Astrocyte of the hippocampus (primary cell): ENCODE results near the gene ABCE1.
A peak's percentile ranks its signal among the peaks of the same experiment; 100 is the strongest.

Source experiments
- DNase-seq: peaks from one replicate; pipeline ENCODE4 v3.0.0; 2011; ENCODE audit warnings: low read depth, low spot score

ABCE1 gene

DNA sequence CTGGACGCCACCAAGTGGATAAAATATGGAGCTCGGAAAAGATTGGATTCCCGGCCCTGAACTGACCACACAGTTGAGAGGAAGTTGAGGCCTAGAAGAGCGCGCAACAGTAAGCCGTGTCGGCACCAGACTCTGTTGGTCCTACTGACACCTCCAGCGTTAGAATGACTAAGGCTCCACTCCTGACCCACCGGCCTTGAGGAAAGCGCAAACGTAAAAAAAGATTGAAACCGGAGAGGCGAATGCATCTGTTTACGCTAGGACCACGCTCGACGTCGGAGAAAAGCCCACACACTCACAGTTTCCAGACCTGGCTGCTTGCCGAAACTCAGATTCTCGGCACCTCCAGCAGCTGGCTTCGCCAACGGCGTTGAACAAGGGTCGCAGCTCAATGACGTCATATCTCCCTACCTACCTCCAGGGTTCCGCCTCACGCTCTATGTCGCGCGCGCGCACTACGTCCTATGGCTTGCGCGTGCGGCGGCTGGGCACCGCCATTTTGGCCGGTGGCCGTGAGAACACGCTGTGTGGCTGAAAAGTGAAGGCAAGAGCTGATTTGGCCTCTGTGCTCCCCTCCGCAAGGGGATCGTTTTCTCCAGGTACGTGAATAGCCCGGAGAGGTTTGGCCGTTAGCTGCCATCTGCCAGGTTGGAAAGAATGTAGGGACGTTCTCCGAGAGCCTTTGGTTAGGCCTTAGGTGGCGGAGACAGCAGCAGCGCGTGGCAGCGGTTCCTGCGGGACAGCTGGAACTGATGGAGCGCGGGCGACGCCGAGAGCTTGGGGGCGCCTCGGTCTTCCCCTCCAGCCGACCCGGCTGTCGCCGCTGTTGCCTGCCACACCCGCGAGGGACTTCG is at the start of gene ABCE1, which contains the start of gene ANAPC10:
TSS of gene ABCE1 (plus strand) at position 491 of the 854 bp plus-strand sequence. CDS start 6,102 bp downstream, outside the sequence.
TSS of gene ANAPC10 (minus strand) at position 376 of the 854 bp plus-strand sequence. CDS start 2,097 bp downstream, outside the sequence.
- DNase-seq, result peak; percentile 99

- DNase-seq, result no peak
Observed at GRCh38 chr4:145048817-145049216, 49.3 kb upstream of the ABCE1 start.

DNA sequence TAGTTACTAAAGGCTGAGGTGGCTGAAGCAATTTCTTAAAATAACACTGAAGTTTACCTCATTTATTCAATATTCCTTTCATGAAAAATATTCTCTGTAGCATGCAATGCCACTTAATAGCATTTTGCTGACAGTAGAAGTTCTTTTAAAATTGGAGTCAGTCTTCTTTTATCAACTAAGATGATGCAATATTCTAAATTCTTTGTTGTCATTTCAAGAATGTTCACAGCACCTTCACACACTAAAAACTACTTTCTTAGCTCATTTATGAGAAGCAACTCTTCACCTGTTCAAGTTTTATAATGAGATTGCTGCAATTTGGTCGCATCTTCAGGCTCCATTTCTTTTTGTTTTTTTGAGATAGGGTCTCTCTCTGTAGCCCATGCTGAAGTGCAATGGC is 48.9 kb upstream of the ABCE1 start:
- no peak for DNase-seq

- no peak for DNase-seq
Observed at GRCh38 chr4:145055533-145056257, 42.4 kb upstream of the ABCE1 start.

DNA sequence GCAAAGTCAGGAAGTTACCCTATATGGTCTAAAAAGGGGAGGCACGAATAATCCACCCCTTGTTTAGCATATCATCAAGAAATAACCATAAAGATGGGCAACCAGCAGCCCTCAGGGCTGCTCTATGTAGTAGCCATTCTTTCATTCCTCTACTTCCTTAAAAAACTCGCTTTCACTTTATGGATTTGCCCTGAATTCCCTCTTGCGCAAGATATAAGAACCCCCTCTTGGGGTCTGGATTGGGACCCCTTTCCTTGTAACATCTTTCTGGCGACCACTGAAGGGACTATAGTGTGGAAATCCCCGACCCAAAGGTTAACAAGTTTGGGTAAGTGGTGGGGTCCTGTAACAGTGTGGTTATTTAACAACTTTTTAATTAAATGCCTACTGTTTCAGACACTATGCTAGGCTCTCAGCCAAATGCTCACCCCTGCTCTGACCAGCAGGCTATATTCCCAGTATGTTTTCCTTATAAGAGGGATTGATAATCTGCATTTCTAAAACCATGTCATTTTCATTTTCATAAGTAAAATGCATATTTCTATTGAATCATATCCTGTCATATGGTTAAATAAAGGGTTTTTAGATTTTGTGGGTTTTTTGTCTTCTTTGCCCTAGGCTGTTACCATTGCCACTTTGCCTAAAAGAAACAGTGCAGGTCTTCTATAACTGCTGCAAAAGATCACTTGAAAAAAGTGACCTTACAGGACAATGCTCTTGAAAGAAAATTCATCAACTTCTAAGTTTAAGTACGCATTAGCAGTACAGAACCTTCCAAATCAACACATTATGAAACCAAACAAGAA is 41.6 kb upstream of the ABCE1 start:
- no peak for DNase-seq

- peak; percentile 43 for DNase-seq
Observed at GRCh38 chr4:145058256-145058655, 39.9 kb upstream of the ABCE1 start.

DNA sequence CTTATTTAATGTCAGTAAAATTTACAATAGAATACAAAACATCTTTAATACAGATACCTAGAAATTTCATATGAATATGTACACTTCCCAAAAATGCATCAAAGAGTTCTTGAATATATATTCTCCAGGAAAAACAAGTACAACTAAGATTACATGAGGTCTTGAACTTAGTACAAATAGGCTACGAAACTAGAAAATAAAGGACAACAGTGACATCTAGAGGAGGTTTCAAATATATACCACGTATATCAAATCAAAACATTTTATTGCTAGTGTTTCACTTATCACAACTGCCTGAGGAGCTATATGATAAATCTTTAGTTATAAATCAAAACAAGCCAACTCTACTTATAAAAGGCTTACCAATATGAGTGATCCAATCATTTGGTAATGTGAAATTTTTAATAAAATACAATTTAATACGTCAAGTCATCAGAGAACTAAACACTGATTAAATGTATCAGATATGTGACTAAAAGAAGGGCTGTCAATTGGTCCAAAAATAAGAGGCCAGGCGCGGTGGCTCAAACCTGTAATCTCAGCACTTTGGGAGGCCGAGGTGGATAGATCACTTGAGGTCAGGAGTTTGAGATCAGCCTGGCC is 36.7 kb upstream of the ABCE1 start:
- DNase-seq, result peak; percentile 67

- no peak for DNase-seq
Observed at GRCh38 chr4:145066063-145066501, 32.0 kb upstream of the ABCE1 start.

GRCh38 chr4:145069361-145069760 is 28.8 kb upstream of the ABCE1 start:
- peak; percentile 47 for DNase-seq

- no peak for DNase-seq
Observed at GRCh38 chr4:145071560-145071959, 26.6 kb upstream of the ABCE1 start.

GRCh38 chr4:145075742-145076468 is 22.2 kb upstream of the ABCE1 start:
- DNase-seq, result no peak

DNA sequence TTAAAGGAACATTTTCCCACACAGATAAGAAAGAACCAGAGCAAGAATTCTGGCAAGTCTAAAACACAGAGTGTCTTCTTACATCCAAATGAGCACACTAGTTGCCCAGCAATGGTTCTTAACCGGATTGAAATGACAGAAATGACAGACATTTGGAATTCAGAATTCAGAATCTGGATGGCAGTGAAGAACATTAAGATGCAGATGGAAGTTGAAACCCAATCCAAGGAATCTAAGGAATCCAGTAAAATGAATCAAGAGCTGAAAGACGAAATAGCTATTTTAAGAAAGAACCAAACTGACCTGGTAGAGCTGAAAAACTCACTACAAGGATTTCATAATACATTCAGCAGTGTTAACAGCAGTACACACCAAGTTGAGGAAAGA is 21.6 kb upstream of the ABCE1 start:
- DNase-seq, result peak; percentile 31

GRCh38 chr4:145081756-145082155 is 16.4 kb upstream of the ABCE1 start:
- no peak for DNase-seq

DNA sequence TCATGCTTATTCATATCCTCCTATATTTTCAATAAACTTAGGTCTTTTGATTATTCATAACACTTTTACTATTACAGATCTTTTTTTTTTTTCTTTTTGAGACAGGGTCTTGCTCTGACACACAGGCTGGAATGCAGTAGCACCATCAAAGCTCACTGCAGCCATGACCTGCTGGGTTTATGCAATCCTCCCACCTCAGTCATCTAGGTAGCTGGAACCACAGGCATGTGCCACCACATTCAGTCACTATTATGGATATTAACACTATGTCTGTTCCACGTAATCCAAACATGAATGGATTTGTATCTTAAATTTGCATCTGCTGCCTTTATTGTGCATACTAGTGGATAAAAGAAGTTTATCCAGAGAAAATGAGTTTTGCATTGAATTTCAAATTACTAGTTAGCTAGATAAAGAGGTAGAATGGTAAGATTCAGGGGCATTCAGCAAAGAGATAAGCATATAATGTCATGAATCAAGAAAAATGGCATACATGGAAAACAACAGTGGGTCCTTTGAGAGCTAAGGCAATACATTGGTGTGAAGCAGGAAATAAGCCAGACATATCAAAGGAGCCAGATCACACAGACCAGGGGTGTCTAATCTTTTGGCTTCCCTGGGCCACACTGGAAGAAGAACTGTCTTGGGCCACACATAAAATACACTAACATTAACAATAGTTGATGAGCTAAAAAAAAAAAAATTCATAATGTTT is 14.1 kb upstream of the ABCE1 start:
- peak; percentile 84 for DNase-seq

GRCh38 chr4:145090380-145090779 is 7.7 kb upstream of the ABCE1 start:
- no peak for DNase-seq

GRCh38 chr4:145093638-145094037 is 4.5 kb upstream of the ABCE1 start:
- DNase-seq, result no peak

DNA sequence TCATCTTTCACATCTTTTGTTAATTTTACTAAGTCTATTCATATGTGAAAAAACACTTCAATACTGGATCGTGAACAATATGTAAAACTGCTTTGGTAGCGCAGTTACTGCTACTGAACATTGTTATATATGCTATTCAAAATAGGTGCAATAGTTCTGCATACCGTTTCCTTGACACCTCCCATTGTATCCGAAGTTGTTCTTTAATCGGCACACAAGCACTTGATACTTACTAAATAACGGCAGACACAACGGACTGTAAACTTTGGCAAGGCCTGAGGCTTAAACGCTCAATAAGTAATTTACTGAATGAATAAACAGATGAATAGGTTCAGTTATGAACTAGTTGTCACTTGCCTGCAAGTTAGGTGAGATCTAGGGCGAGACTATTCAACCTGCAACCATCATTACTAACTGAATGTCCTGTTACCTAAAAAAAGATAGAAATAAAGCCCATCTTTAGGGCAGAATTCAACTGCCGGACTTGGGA is 735 bp upstream of the ABCE1 start:
- no peak for DNase-seq

DNA sequence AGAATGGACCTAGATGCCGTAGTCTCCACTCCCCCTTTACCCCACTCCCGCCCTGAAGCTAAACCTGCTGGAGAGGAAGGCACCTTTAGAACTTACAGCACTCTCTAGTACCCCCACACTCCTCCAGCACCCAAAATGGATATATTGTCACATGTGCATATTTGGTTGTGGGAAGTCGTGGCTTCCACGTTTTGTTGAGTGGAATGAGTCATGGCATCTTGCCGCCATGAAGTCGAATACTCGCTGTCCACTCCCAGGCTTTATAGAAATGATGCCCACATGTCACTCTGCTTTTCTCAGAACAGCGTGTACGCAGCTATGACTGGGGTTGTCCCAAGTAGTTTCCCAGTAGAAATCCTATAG is 545 bp downstream of the ABCE1 start:
- DNase-seq, result peak; percentile 69

GRCh38 chr4:145099653-145100052 is 1.5 kb downstream of the ABCE1 start:
- DNase-seq, result peak; percentile 11

DNA sequence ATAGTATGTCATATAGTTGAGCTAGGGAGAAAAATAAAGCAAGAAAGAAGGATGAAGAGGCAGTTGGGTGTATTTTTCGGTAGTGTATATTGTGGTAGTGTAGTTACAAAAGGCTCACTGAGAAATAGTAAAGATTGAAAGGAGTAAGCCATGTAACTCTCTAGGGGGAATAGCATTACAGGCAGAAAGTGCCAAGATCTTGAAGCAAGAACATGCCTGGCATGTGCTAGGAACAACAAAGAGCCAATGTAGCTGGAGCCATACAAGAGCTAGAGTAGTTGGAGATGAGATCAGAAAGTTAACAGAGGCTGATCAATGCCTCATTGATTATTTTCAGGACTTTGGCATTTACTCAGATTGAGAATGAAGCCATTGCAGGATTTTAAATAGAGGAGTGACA is 3.0 kb downstream of the ABCE1 start:
- DNase-seq, result no peak
